Measurements from ENCODE around the gene RPL39L.

The RPL39L gene

DNA sequence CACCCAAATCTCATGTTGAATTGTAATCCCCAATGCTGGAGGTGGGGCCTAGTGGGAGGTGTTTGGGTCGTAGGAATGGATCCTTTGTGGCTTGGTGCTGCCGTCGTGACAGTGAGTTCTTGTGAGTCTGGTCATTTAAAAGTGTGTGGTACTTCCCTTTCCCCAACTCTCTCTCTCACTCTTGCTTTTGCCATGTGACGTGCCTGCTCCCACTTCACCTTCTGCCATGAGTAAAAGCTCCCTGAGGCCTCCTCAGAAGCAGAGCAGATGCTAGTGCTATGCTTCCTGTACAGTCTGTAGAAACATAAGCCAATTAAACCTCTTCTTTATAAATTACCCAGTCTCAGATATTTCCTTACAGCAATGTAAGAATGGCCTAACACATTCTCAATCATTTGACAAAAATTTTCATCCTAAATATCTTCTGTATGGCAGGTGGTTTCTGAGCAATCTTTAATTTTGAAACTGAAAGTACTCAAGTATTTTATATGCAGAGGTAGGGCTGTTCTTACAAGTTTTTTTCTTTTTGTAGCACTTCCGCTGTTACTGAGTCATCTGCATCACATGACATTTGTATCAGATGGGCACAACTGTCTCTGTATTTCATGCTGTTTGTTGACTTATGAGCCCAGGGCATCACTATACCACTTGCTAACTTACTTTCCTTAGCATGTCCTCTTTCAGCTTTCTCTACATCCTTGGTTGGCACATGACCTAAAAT is 8.8 kb downstream of the RPL39L start:
- TF ChIP-seq TAF1 (IDR thresholded peaks at IDR 0.05; ENCODE audit: borderline replicate concordance, insufficient read depth, low read length): no peak
- no peak for TF ChIP-seq FOXP2 (optimal IDR thresholded peaks at IDR 0.05; ENCODE audit: borderline replicate concordance, extremely low read depth, extremely low read length, insufficient read depth)
- TF ChIP-seq SIN3A (IDR thresholded peaks at IDR 0.05; ENCODE audit: borderline replicate concordance, insufficient read depth, low read length): no peak
- TF ChIP-seq POLR2AphosphoS5 (IDR thresholded peaks at IDR 0.05; ENCODE audit: low read depth, low read length): no peak
- TF ChIP-seq, protein P1, sequence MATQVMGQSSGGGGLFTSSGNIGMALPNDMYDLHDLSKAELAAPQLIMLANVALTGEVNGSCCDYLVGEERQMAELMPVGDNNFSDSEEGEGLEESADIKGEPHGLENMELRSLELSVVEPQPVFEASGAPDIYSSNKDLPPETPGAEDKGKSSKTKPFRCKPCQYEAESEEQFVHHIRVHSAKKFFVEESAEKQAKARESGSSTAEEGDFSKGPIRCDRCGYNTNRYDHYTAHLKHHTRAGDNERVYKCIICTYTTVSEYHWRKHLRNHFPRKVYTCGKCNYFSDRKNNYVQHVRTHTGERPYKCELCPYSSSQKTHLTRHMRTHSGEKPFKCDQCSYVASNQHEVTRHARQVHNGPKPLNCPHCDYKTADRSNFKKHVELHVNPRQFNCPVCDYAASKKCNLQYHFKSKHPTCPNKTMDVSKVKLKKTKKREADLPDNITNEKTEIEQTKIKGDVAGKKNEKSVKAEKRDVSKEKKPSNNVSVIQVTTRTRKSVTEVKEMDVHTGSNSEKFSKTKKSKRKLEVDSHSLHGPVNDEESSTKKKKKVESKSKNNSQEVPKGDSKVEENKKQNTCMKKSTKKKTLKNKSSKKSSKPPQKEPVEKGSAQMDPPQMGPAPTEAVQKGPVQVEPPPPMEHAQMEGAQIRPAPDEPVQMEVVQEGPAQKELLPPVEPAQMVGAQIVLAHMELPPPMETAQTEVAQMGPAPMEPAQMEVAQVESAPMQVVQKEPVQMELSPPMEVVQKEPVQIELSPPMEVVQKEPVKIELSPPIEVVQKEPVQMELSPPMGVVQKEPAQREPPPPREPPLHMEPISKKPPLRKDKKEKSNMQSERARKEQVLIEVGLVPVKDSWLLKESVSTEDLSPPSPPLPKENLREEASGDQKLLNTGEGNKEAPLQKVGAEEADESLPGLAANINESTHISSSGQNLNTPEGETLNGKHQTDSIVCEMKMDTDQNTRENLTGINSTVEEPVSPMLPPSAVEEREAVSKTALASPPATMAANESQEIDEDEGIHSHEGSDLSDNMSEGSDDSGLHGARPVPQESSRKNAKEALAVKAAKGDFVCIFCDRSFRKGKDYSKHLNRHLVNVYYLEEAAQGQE (IDR thresholded peaks at IDR 0.05; ENCODE audit: insufficient read depth in 1 of 2, low read depth in 2 of 2, low read length in 2 of 2): no peak

DNA sequence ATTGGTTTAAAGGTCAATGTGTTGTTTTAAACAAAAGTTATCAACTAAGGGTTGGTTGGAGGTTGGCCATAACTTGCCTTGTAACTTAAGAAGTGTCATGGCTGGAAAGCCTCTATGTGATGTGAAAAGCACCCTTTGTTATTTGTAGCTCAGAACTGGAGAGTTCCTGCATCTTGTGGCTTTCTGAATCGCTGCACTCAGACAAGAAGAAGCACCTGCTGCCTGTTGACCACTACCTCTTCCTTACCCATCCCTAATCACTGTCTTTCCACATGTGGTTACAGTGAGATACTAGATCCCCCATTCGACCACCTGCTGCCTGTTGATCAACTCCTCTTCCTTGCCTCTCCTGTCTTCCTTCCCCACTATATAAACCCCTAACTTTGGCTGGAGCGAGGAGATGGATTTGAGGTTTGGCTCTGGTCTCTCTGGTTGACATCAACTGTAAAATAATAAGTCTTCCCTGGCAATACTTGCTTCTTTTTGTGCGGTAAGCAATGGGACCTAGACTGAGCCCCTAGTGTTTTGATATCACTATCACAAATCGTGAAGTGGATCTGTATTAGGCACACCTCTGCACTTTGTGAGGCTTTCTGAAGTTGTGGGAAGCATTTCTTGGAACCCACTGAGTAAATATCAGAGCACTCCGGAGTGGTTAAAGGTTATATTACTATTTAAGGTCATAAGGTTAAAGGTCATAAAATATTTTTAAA is 13.8 kb downstream of the RPL39L start:
- no peak for TF ChIP-seq FOXP2 (optimal IDR thresholded peaks at IDR 0.05; ENCODE audit: borderline replicate concordance, extremely low read depth, extremely low read length, insufficient read depth)
- no peak for TF ChIP-seq SIN3A (IDR thresholded peaks at IDR 0.05; ENCODE audit: borderline replicate concordance, insufficient read depth, low read length)

DNA sequence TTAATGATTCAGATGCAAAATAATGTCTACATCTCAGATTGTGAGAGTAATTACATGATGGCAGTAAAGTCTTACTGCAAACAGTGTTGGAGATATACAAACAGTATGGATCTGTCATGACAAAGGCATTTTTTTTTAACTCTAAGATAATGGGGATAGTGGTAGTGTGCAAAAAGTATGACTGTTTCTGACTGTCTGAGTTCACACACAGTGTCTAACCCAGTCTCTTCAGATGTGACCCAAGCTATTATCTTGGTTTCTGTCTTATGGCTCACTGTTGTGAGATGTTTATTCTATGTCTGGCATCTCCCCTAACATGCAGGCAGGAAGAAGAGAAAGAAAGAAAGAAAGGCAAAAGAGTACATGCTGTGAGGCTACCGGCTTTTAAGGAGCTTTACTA is 17.0 kb downstream of the RPL39L start:
- TF ChIP-seq SIN3A (IDR thresholded peaks at IDR 0.05; ENCODE audit: borderline replicate concordance, insufficient read depth, low read length) (no peak), POLR2AphosphoS5 (IDR thresholded peaks at IDR 0.05; ENCODE audit: low read depth, low read length) (no peak), TAF1 (IDR thresholded peaks at IDR 0.05; ENCODE audit: borderline replicate concordance, insufficient read depth, low read length) (no peak), FOXP2 (optimal IDR thresholded peaks at IDR 0.05; ENCODE audit: borderline replicate concordance, extremely low read depth, extremely low read length, insufficient read depth) (no peak)
- TF ChIP-seq, protein P1 (IDR thresholded peaks at IDR 0.05; ENCODE audit: insufficient read depth in 1 of 2, low read depth in 2 of 2, low read length in 2 of 2): no peak

- no peak for TF ChIP-seq SIN3A (IDR thresholded peaks at IDR 0.05; ENCODE audit: borderline replicate concordance, insufficient read depth, low read length)
- TF ChIP-seq, protein P1 (IDR thresholded peaks at IDR 0.05; ENCODE audit: insufficient read depth in 1 of 2, low read depth in 2 of 2, low read length in 2 of 2): no peak
- no peak for TF ChIP-seq POLR2AphosphoS5 (IDR thresholded peaks at IDR 0.05; ENCODE audit: low read depth, low read length)
- TF ChIP-seq TAF1 (IDR thresholded peaks at IDR 0.05; ENCODE audit: borderline replicate concordance, insufficient read depth, low read length): no peak
- no peak for TF ChIP-seq FOXP2 (optimal IDR thresholded peaks at IDR 0.05; ENCODE audit: borderline replicate concordance, extremely low read depth, extremely low read length, insufficient read depth)
These were observed 19.0 kb downstream of the RPL39L start for GRCh38 chr3:187120326-187120725.

DNA sequence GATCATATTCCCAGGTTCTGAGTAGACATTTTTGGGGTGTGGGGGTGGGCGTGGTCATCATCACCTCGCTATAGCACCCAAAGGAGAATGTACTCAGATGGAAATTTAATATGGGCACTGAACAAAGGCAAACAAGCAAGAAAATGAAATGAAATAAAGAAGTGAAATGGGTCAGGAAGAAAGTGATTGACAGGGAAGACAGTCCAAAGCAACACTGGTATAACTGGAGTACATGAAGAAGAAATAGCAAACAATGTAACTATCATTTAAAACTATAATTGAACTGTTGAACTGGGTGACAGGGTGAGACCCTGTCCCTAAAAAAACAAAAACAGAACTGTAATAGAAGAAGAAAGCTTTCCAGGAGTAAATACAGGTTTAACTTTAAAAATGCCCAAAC is 24.8 kb downstream of the RPL39L start:
- TF ChIP-seq POLR2AphosphoS5 (IDR thresholded peaks at IDR 0.05; ENCODE audit: low read depth, low read length) (no peak), SIN3A (IDR thresholded peaks at IDR 0.05; ENCODE audit: borderline replicate concordance, insufficient read depth, low read length) (no peak), TAF1 (IDR thresholded peaks at IDR 0.05; ENCODE audit: borderline replicate concordance, insufficient read depth, low read length) (no peak), FOXP2 (optimal IDR thresholded peaks at IDR 0.05; ENCODE audit: borderline replicate concordance, extremely low read depth, extremely low read length, insufficient read depth) (no peak)
- TF ChIP-seq, protein P1 (IDR thresholded peaks at IDR 0.05; ENCODE audit: insufficient read depth in 1 of 2, low read depth in 2 of 2, low read length in 2 of 2): no peak
